ENCODE data around the gene CBARP. TPM values are rescaled to one million over a fixed set of nuclear protein-coding genes. Genes with fewer than 3 reads are reported as not detected.

Gene CBARP
- total RNA-seq = 9.0 to 10.4 TPM (median 9.2 TPM) in 3 replicates

- Mint-ChIP-seq H3K4me1 (peaks cover 23% of the 10 kb centered on the region), H3K36me3 (no peaks in the 10 kb centered on the region), H3K4me3 (peak within 1 kb of the TSS; percentile 72), H3K27me3 (ENCODE audit: low read depth) (no peaks in the 10 kb centered on the region), H3K9me3 (no peaks in the 10 kb centered on the region), H3K27ac (peak within 1 kb of the TSS; percentile 80)
- no peak for DNase-seq (ENCODE audit: low spot score in 2 of 2, unreplicated experiment in 2 of 2)
- no peak for TF ChIP-seq CTCF (IDR thresholded peaks at IDR 0.05; ENCODE audit: unreplicated experiment)
These were observed at the start of gene CBARP for GRCh38 chr19:1237754-1238368. TSS of gene CBARP (minus strand) at chr19:1238005. CDS start at chr19:1236100, 1,905 bp downstream.

DNA sequence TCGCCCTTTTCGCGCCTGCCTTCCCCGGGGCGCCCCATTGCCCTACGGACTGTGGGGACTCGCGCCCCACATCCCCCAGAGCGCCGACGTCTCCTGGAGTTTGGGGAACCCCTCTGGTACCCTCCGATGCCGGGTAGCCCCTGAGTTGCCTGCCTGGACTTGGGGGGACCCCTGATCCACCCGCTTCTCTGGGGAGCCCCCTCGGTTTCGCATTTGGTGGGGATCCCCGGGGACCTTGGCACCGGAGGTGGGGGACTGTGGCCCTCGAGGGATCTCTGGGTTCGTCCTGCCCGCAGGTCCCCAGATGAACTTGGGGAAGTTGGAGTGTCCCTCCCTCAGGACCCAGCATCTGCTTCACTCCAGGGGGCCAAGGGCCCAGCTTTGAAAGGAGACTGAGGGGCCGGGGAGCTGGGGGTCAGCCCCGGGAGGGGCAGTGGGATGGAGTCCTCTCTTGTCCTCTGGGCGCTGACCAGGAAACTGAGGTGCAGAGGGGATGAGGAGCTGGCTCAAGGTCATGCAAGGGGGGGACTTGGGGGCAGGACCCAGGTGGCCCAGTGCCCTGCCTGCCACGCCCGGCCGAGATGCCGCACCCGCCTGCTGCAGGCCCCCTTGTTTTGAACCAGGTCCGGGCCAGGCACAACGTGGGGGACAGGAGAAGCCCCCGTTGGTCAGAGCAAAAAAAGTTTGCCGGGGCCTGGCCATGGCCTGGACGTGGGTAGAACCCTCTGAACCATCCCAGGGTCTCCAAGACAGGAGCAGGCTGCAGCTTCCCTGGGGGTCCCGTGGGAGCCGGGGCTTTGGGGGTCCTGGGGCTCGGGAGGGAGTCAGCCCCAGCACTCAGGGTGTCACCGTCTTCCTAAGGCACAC, 48.9 kb upstream of the CBARP start:
- no peak overlapping the region for H3K27ac Mint-ChIP-seq
- peaks cover 7% of the 10 kb centered on the region for H3K4me1 Mint-ChIP-seq
- no peak for DNase-seq (ENCODE audit: low spot score in 2 of 2, unreplicated experiment in 2 of 2)
- peaks cover 14% of the 10 kb centered on the region for H3K27me3 Mint-ChIP-seq (ENCODE audit: low read depth)
- no peaks in the 10 kb centered on the region for H3K36me3 Mint-ChIP-seq
- peak overlapping the region; percentile 77 for H3K4me3 Mint-ChIP-seq
- H3K9me3 Mint-ChIP-seq = no peaks in the 10 kb centered on the region
- no peak for TF ChIP-seq CTCF (IDR thresholded peaks at IDR 0.05; ENCODE audit: unreplicated experiment)

- TF ChIP-seq CTCF (IDR thresholded peaks at IDR 0.05; ENCODE audit: unreplicated experiment) = no peak
- Mint-ChIP-seq H3K27me3 (ENCODE audit: low read depth) (peaks cover 14% of the 10 kb centered on the region), H3K36me3 (no peaks in the 10 kb centered on the region), H3K4me3 (peak within 1 kb of the TSS; percentile 77), H3K9me3 (no peaks in the 10 kb centered on the region), H3K4me1 (peaks cover 7% of the 10 kb centered on the region), H3K27ac (peak within 1 kb of the TSS; percentile 19)
- DNase-seq (ENCODE audit: low spot score in 2 of 2, unreplicated experiment in 2 of 2) = no peak
These were observed 48.0 kb upstream of the CBARP start, which contains the start of gene EFNA2 for GRCh38 chr19:1285737-1286360. TSS of gene EFNA2 (plus strand) at chr19:1285873. CDS start at chr19:1286169, 296 bp downstream.

DNA sequence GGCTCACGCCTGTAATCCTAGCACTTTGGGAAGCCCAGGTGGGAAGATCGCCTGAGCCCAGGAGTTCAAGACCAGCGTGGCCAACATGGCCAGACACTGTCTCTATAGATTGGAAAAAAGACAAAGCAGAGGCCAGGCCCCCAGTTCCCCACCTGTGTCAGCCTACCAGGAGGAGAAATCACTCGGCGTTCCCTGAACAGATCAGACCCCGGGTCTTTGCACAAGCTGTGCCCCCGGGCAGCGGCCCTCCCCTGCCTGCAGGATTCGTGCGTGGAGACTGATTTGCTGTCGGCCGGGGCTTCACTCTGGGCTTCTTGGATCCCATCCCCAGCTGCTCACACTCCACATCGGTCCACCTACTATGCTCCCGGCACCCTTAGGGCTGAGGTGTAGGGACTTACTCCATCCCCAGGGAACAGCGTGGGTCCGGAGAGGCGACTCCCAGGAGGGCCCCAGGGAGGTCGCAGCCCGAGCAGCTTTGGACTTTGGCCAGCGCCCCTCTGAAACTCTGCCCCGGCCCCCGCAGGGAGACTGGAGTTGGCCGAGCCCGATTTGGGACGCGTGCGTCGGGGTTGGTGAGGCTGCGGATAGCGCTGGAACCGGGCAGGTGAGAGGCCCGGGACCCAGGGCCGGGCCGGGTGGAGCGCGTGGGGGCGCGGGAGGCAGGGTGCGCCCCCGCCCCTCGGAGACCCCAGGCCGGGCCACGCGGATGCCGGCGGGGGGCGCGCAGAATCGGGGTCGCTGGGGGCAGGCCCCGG, 47.4 kb upstream of the CBARP start:
- peaks cover 14% of the 10 kb centered on the region for H3K27me3 Mint-ChIP-seq (ENCODE audit: low read depth)
- H3K4me1 Mint-ChIP-seq = peaks cover 7% of the 10 kb centered on the region
- peak overlapping the region; percentile 69 for H3K4me3 Mint-ChIP-seq
- no peak for DNase-seq (ENCODE audit: low spot score in 2 of 2, unreplicated experiment in 2 of 2)
- no peaks in the 10 kb centered on the region for H3K36me3 Mint-ChIP-seq
- H3K9me3 Mint-ChIP-seq = no peaks in the 10 kb centered on the region
- peak overlapping the region; percentile 19 for H3K27ac Mint-ChIP-seq
- TF ChIP-seq CTCF (IDR thresholded peaks at IDR 0.05; ENCODE audit: unreplicated experiment) = no peak

- peak overlapping the region; percentile 69 for H3K4me3 Mint-ChIP-seq
- no peak for DNase-seq (ENCODE audit: low spot score in 2 of 2, unreplicated experiment in 2 of 2)
- peaks cover 13% of the 10 kb centered on the region for H3K4me1 Mint-ChIP-seq
- peaks cover 14% of the 10 kb centered on the region for H3K27me3 Mint-ChIP-seq (ENCODE audit: low read depth)
- peaks cover 2% of the 10 kb centered on the region for H3K36me3 Mint-ChIP-seq
- no peaks in the 10 kb centered on the region for H3K9me3 Mint-ChIP-seq
- H3K27ac Mint-ChIP-seq = peak overlapping the region; percentile 64
- no peak for TF ChIP-seq CTCF (IDR thresholded peaks at IDR 0.05; ENCODE audit: unreplicated experiment)
These were observed 46.6 kb upstream of the CBARP start for GRCh38 chr19:1284293-1284978.
